ENCODE data around the gene ROBO1. TPM values are rescaled to one million over a fixed set of nuclear protein-coding genes. Genes with fewer than 3 reads are reported as not detected.
A peak's percentile ranks its signal among the peaks of the same experiment; 100 is the strongest.

Gene ROBO1
- total and polyA plus RNA-seq, 9 donors = 26.2 to 77.2 (median 38.7) TPM

GRCh38 chr3:79264892-79265291 is 502.9 kb downstream of the ROBO1 start:
- Histone ChIP-seq H3K9me3 (replicated peaks; ENCODE audit: control insufficient read depth, low read depth, low read length) (no peaks in the 10 kb centered on the region), H3K27me3 (ENCODE audit: control insufficient read depth, insufficient read depth, low read length) (no peaks in the 10 kb centered on the region), H3K4me1 (ENCODE audit: control insufficient read depth, insufficient read depth, low read length) (no peaks in the 10 kb centered on the region), H3K27ac (ENCODE audit: low read length) (no peak overlapping the region), H3K36me3 (ENCODE audit: control insufficient read depth, insufficient read depth, low read length) (no peaks in the 10 kb centered on the region), H3K4me3 (ENCODE audit: low read length) (no peak overlapping the region)
- DNase-seq = no peak
- WGBS (ENCODE audit: insufficient coverage) = no CpG with 5 or more reads among the region's 2 CpGs

- Histone ChIP-seq H3K27me3 (ENCODE audit: control insufficient read depth, insufficient read depth, low read length) (no peaks in the 10 kb centered on the region), H3K36me3 (ENCODE audit: control insufficient read depth, insufficient read depth, low read length) (no peaks in the 10 kb centered on the region), H3K4me3 (ENCODE audit: low read length) (no peak overlapping the region), H3K9me3 (replicated peaks; ENCODE audit: control insufficient read depth, low read depth, low read length) (no peaks in the 10 kb centered on the region), H3K27ac (ENCODE audit: low read length) (no peak overlapping the region), H3K4me1 (ENCODE audit: control insufficient read depth, insufficient read depth, low read length) (no peaks in the 10 kb centered on the region)
- DNase-seq = no peak
- no CpG with 5 or more reads among the region's 1 CpG for WGBS (ENCODE audit: insufficient coverage)
Measured at GRCh38 chr3:79263423-79263822, 504.4 kb downstream of the ROBO1 start.

- Histone ChIP-seq H3K36me3 (ENCODE audit: control insufficient read depth, insufficient read depth, low read length) (no peaks in the 10 kb centered on the region), H3K9me3 (replicated peaks; ENCODE audit: control insufficient read depth, low read depth, low read length) (no peaks in the 10 kb centered on the region), H3K27ac (ENCODE audit: low read length) (no peak overlapping the region), H3K27me3 (ENCODE audit: control insufficient read depth, insufficient read depth, low read length) (no peaks in the 10 kb centered on the region), H3K4me1 (ENCODE audit: control insufficient read depth, insufficient read depth, low read length) (no peaks in the 10 kb centered on the region), H3K4me3 (ENCODE audit: low read length) (no peak overlapping the region)
- DNase-seq = no peak
- 67% methylated on average over 1 of the region's 1 CpG for WGBS (ENCODE audit: insufficient coverage)
Measured at GRCh38 chr3:79258479-79258878, 509.3 kb downstream of the ROBO1 start.

- peak; percentile 37 for DNase-seq
- H3K4me1 ChIP-seq (ENCODE audit: control insufficient read depth, insufficient read depth, low read length) = no peaks in the 10 kb centered on the region
- no peak overlapping the region for H3K4me3 ChIP-seq (ENCODE audit: low read length)
- no CpG with 5 or more reads among the region's 1 CpG for WGBS (ENCODE audit: insufficient coverage)
- no peaks in the 10 kb centered on the region for H3K9me3 ChIP-seq (replicated peaks; ENCODE audit: control insufficient read depth, low read depth, low read length)
- H3K27ac ChIP-seq (ENCODE audit: low read length) = no peak overlapping the region
- H3K27me3 ChIP-seq (ENCODE audit: control insufficient read depth, insufficient read depth, low read length) = no peaks in the 10 kb centered on the region
- H3K36me3 ChIP-seq (ENCODE audit: control insufficient read depth, insufficient read depth, low read length) = no peaks in the 10 kb centered on the region
Measured at GRCh38 chr3:79257791-79258190, 510.0 kb downstream of the ROBO1 start.

GRCh38 chr3:79255702-79256101 is 512.1 kb downstream of the ROBO1 start:
- H3K27me3 ChIP-seq (ENCODE audit: control insufficient read depth, insufficient read depth, low read length) = no peaks in the 10 kb centered on the region
- H3K4me1 ChIP-seq (ENCODE audit: control insufficient read depth, insufficient read depth, low read length) = no peaks in the 10 kb centered on the region
- no CpG with 5 or more reads among the region's 2 CpGs for WGBS (ENCODE audit: insufficient coverage)
- no peak for DNase-seq
- no peaks in the 10 kb centered on the region for H3K36me3 ChIP-seq (ENCODE audit: control insufficient read depth, insufficient read depth, low read length)
- H3K27ac ChIP-seq (ENCODE audit: low read length) = no peak overlapping the region
- H3K4me3 ChIP-seq (ENCODE audit: low read length) = no peak overlapping the region
- no peaks in the 10 kb centered on the region for H3K9me3 ChIP-seq (replicated peaks; ENCODE audit: control insufficient read depth, low read depth, low read length)

GRCh38 chr3:79255292-79255691 is 512.5 kb downstream of the ROBO1 start:
- no peak for DNase-seq
- no peak overlapping the region for H3K4me3 ChIP-seq (ENCODE audit: low read length)
- H3K36me3 ChIP-seq (ENCODE audit: control insufficient read depth, insufficient read depth, low read length) = no peaks in the 10 kb centered on the region
- WGBS (ENCODE audit: insufficient coverage) = no CpG with 5 or more reads among the region's 5 CpGs
- H3K9me3 ChIP-seq (replicated peaks; ENCODE audit: control insufficient read depth, low read depth, low read length) = no peaks in the 10 kb centered on the region
- no peaks in the 10 kb centered on the region for H3K27me3 ChIP-seq (ENCODE audit: control insufficient read depth, insufficient read depth, low read length)
- no peak overlapping the region for H3K27ac ChIP-seq (ENCODE audit: low read length)
- no peaks in the 10 kb centered on the region for H3K4me1 ChIP-seq (ENCODE audit: control insufficient read depth, insufficient read depth, low read length)

GRCh38 chr3:79253704-79254103 is 514.1 kb downstream of the ROBO1 start:
- no peak overlapping the region for H3K4me3 ChIP-seq (ENCODE audit: low read length)
- no peaks in the 10 kb centered on the region for H3K4me1 ChIP-seq (ENCODE audit: control insufficient read depth, insufficient read depth, low read length)
- no peaks in the 10 kb centered on the region for H3K27me3 ChIP-seq (ENCODE audit: control insufficient read depth, insufficient read depth, low read length)
- no peak overlapping the region for H3K27ac ChIP-seq (ENCODE audit: low read length)
- no CpG with 5 or more reads among the region's 4 CpGs for WGBS (ENCODE audit: insufficient coverage)
- H3K36me3 ChIP-seq (ENCODE audit: control insufficient read depth, insufficient read depth, low read length) = no peaks in the 10 kb centered on the region
- no peaks in the 10 kb centered on the region for H3K9me3 ChIP-seq (replicated peaks; ENCODE audit: control insufficient read depth, low read depth, low read length)
- DNase-seq = no peak

- Histone ChIP-seq H3K4me1 (ENCODE audit: control insufficient read depth, insufficient read depth, low read length) (no peaks in the 10 kb centered on the region), H3K36me3 (ENCODE audit: control insufficient read depth, insufficient read depth, low read length) (no peaks in the 10 kb centered on the region), H3K27me3 (ENCODE audit: control insufficient read depth, insufficient read depth, low read length) (no peaks in the 10 kb centered on the region), H3K27ac (ENCODE audit: low read length) (no peak overlapping the region), H3K4me3 (ENCODE audit: low read length) (no peak overlapping the region), H3K9me3 (replicated peaks; ENCODE audit: control insufficient read depth, low read depth, low read length) (no peaks in the 10 kb centered on the region)
- no CpG with 5 or more reads among the region's 2 CpGs for WGBS (ENCODE audit: insufficient coverage)
- no peak for DNase-seq
Measured at GRCh38 chr3:79253271-79253670, 514.5 kb downstream of the ROBO1 start.

GRCh38 chr3:79250746-79251145 is 517.1 kb downstream of the ROBO1 start:
- WGBS (ENCODE audit: insufficient coverage) = no CpG with 5 or more reads among the region's 6 CpGs

GRCh38 chr3:79249701-79250100 is 518.1 kb downstream of the ROBO1 start:
- H3K4me1 ChIP-seq (ENCODE audit: control insufficient read depth, insufficient read depth, low read length) = no peaks in the 10 kb centered on the region
- H3K4me3 ChIP-seq (ENCODE audit: low read length) = no peak overlapping the region
- H3K9me3 ChIP-seq (replicated peaks; ENCODE audit: control insufficient read depth, low read depth, low read length) = no peaks in the 10 kb centered on the region
- WGBS (ENCODE audit: insufficient coverage) = no CpG with 5 or more reads among the region's 4 CpGs
- H3K36me3 ChIP-seq (ENCODE audit: control insufficient read depth, insufficient read depth, low read length) = no peaks in the 10 kb centered on the region
- no peaks in the 10 kb centered on the region for H3K27me3 ChIP-seq (ENCODE audit: control insufficient read depth, insufficient read depth, low read length)
- H3K27ac ChIP-seq (ENCODE audit: low read length) = no peak overlapping the region
- DNase-seq = no peak

More at GRCh38 chr3:79250746-79251145, 517.1 kb downstream of the ROBO1 start:
- Histone ChIP-seq H3K4me3 (ENCODE audit: low read length) (no peak overlapping the region), H3K27me3 (ENCODE audit: control insufficient read depth, insufficient read depth, low read length) (no peaks in the 10 kb centered on the region), H3K4me1 (ENCODE audit: control insufficient read depth, insufficient read depth, low read length) (no peaks in the 10 kb centered on the region), H3K36me3 (ENCODE audit: control insufficient read depth, insufficient read depth, low read length) (no peaks in the 10 kb centered on the region), H3K27ac (ENCODE audit: low read length) (no peak overlapping the region), H3K9me3 (replicated peaks; ENCODE audit: control insufficient read depth, low read depth, low read length) (no peaks in the 10 kb centered on the region)
- no peak for DNase-seq

GRCh38 chr3:79247725-79248043 is 520.1 kb downstream of the ROBO1 start:
- peak; percentile 92 for DNase-seq
- WGBS (ENCODE audit: insufficient coverage) = no CpG with 5 or more reads among the region's 1 CpG
- peak overlapping the region; percentile 76 for H3K27ac ChIP-seq (ENCODE audit: low read length)

More at GRCh38 chr3:79247725-79248043, 520.1 kb downstream of the ROBO1 start:
- Histone ChIP-seq H3K4me1 (ENCODE audit: control insufficient read depth, insufficient read depth, low read length) (no peaks in the 10 kb centered on the region), H3K9me3 (replicated peaks; ENCODE audit: control insufficient read depth, low read depth, low read length) (no peaks in the 10 kb centered on the region), H3K4me3 (ENCODE audit: low read length) (no peak overlapping the region), H3K36me3 (ENCODE audit: control insufficient read depth, insufficient read depth, low read length) (no peaks in the 10 kb centered on the region), H3K27me3 (ENCODE audit: control insufficient read depth, insufficient read depth, low read length) (no peaks in the 10 kb centered on the region)
